ENCODE data around the gene ESPL1. TPM values are rescaled to one million over a fixed set of nuclear protein-coding genes. Genes with fewer than 3 reads are reported as not detected.

Gene ESPL1
- total and polyA plus RNA-seq, 2 of the 13 experiments (the other 11 are each of a cell fraction or from before 2014, with no cell fraction given): 5.8 to 11.5 TPM

- TF ChIP-seq ZNF747 (CRISPR knock-in tag; IDR thresholded peaks at IDR 0.05; ENCODE audit: borderline replicate concordance): no peak
- no peak for TF ChIP-seq ZBTB33 (CRISPR knock-in tag; IDR thresholded peaks at IDR 0.05)
- TF ChIP-seq SP2 (CRISPR knock-in tag; IDR thresholded peaks at IDR 0.05): no peak
- TF ChIP-seq ZNF260 (CRISPR knock-in tag; IDR thresholded peaks at IDR 0.05; ENCODE audit: borderline replicate concordance, low read depth): no peak
- no peak for TF ChIP-seq RFX3 (CRISPR knock-in tag; IDR thresholded peaks at IDR 0.05)
- TF ChIP-seq ZSCAN21 (CRISPR knock-in tag; IDR thresholded peaks at IDR 0.05; ENCODE audit: borderline replicate concordance): no peak
- TF ChIP-seq TEAD3 (CRISPR knock-in tag; optimal IDR thresholded peaks at IDR 0.05; ENCODE audit: borderline replicate concordance): peak; percentile 95
- no peak for TF ChIP-seq RARG (CRISPR knock-in tag; IDR thresholded peaks at IDR 0.05; ENCODE audit: low read depth)
- TF ChIP-seq GABPB1 (CRISPR knock-in tag; IDR thresholded peaks at IDR 0.05): 0 out of 2 replicates have a peak, but pooled peaks have one; percentile 34
- TF ChIP-seq ARHGAP35 (CRISPR knock-in tag; IDR thresholded peaks at IDR 0.05; ENCODE audit: borderline replicate concordance): no peak
- TF ChIP-seq, protein P1, sequence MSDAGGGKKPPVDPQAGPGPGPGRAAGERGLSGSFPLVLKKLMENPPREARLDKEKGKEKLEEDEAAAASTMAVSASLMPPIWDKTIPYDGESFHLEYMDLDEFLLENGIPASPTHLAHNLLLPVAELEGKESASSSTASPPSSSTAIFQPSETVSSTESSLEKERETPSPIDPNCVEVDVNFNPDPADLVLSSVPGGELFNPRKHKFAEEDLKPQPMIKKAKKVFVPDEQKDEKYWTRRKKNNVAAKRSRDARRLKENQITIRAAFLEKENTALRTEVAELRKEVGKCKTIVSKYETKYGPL (CRISPR knock-in tag; IDR thresholded peaks at IDR 0.05): no peak
- TF ChIP-seq NFKBIZ (CRISPR knock-in tag; IDR thresholded peaks at IDR 0.05): no peak
- no peak for TF ChIP-seq ZNF296 (CRISPR knock-in tag; conservative IDR thresholded peaks at IDR 0.05)
- peak; percentile 55; the same call in 1 of the 2 replicates for TF ChIP-seq HMG20B (CRISPR knock-in tag; conservative IDR thresholded peaks at IDR 0.05)
- TF ChIP-seq ATAD3A (CRISPR knock-in tag; IDR thresholded peaks at IDR 0.05): no peak
- no peak for TF ChIP-seq ZBTB3 (CRISPR knock-in tag; IDR thresholded peaks at IDR 0.05; ENCODE audit: borderline replicate concordance, low read depth)
- TF ChIP-seq ZFYVE20 (CRISPR knock-in tag; IDR thresholded peaks at IDR 0.05; ENCODE audit: borderline replicate concordance, low read depth): no peak
- TF ChIP-seq ATF2 (CRISPR knock-in tag; IDR thresholded peaks at IDR 0.05): peak; percentile 10; the same call in 1 of the 2 replicates
- TF ChIP-seq ZNF766 (CRISPR knock-in tag; IDR thresholded peaks at IDR 0.05; ENCODE audit: borderline replicate concordance): no peak
- TF ChIP-seq CC2D1A (CRISPR knock-in tag; IDR thresholded peaks at IDR 0.05): no peak
- no peak for TF ChIP-seq CENPX (CRISPR knock-in tag; IDR thresholded peaks at IDR 0.05)
- no peak for TF ChIP-seq MATR3 (CRISPR knock-in tag; IDR thresholded peaks at IDR 0.05)
- TF ChIP-seq NCOA5 (CRISPR knock-in tag; IDR thresholded peaks at IDR 0.05): no peak
- no peak for TF ChIP-seq PITX1 (CRISPR knock-in tag; IDR thresholded peaks at IDR 0.05)
Observed at GRCh38 chr12:53220694-53221202, 47.4 kb upstream of the ESPL1 start (continued).

Measured in HepG2 (cell line).